Measurements from ENCODE around the gene ANO7. TPM values are rescaled to one million over a fixed set of nuclear protein-coding genes. Genes with fewer than 3 reads are reported as not detected.

The ANO7 gene
- total and polyA plus RNA-seq, 2 of the 13 experiments (the other 11 are each of a cell fraction or from before 2014, with no cell fraction given), result 4.1 to 4.9 TPM

- H3K36me3 ChIP-seq (replicated peaks in 1 of 2; ENCODE audit: control insufficient read depth in 1 of 2, insufficient read depth in 2 of 2, low read length in 2 of 2), result no peaks in the 10 kb centered on the region
- H3K4me2 ChIP-seq (ENCODE audit: low read depth, low read length), result no peak overlapping the region
- peaks cover 21% of the 10 kb centered on the region for H3K4me1 ChIP-seq (ENCODE audit: insufficient read depth, low read length)
- TF ChIP-seq ZNF33A (CRISPR knock-in tag; IDR thresholded peaks at IDR 0.05; ENCODE audit: borderline replicate concordance) (no peak), NFE2L1 (CRISPR knock-in tag; IDR thresholded peaks at IDR 0.05; ENCODE audit: borderline replicate concordance) (no peak), PLSCR1 (CRISPR knock-in tag; IDR thresholded peaks at IDR 0.05; ENCODE audit: borderline replicate concordance) (no peak), TP53 (CRISPR knock-in tag; conservative IDR thresholded peaks at IDR 0.05) (no peak), ZNF709 (CRISPR knock-in tag; IDR thresholded peaks at IDR 0.05) (no peak), ZNF713 (CRISPR knock-in tag; IDR thresholded peaks at IDR 0.05) (no peak), ZNF263 (CRISPR knock-in tag; IDR thresholded peaks at IDR 0.05) (0 out of 2 replicates have a peak, but pooled peaks have one; percentile 16), PPARG (CRISPR knock-in tag; conservative IDR thresholded peaks at IDR 0.05) (no peak), MTA1 (CRISPR knock-in tag; IDR thresholded peaks at IDR 0.05; ENCODE audit: borderline replicate concordance) (0 out of 2 replicates have a peak, but pooled peaks have one; percentile 33), ZNF138 (CRISPR knock-in tag; IDR thresholded peaks at IDR 0.05; ENCODE audit: low read depth) (no peak), NFYB (CRISPR knock-in tag; IDR thresholded peaks at IDR 0.05) (no peak), ZNF644 (CRISPR knock-in tag; IDR thresholded peaks at IDR 0.05; ENCODE audit: low read depth) (no peak), NCOA1 (CRISPR knock-in tag; IDR thresholded peaks at IDR 0.05) (no peak), JUND (CRISPR knock-in tag; IDR thresholded peaks at IDR 0.05) (no peak)
- TF ChIP-seq, protein P1, sequence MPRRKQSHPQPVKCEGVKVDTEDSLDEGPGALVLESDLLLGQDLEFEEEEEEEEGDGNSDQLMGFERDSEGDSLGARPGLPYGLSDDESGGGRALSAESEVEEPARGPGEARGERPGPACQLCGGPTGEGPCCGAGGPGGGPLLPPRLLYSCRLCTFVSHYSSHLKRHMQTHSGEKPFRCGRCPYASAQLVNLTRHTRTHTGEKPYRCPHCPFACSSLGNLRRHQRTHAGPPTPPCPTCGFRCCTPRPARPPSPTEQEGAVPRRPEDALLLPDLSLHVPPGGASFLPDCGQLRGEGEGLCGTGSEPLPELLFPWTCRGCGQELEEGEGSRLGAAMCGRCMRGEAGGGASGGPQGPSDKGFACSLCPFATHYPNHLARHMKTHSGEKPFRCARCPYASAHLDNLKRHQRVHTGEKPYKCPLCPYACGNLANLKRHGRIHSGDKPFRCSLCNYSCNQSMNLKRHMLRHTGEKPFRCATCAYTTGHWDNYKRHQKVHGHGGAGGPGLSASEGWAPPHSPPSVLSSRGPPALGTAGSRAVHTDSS (CRISPR knock-in tag; conservative IDR thresholded peaks at IDR 0.05), result no peak
- TF ChIP-seq, protein P2, sequence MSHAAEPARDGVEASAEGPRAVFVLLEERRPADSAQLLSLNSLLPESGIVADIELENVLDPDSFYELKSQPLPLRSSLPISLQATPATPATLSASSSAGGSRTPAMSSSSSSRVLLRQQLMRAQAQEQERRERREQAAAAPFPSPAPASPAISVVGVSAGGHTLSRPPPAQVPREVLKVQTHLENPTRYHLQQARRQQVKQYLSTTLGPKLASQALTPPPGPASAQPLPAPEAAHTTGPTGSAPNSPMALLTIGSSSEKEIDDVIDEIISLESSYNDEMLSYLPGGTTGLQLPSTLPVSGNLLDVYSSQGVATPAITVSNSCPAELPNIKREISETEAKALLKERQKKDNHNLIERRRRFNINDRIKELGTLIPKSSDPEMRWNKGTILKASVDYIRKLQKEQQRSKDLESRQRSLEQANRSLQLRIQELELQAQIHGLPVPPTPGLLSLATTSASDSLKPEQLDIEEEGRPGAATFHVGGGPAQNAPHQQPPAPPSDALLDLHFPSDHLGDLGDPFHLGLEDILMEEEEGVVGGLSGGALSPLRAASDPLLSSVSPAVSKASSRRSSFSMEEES (CRISPR knock-in tag; IDR thresholded peaks at IDR 0.05), result no peak
- TF ChIP-seq, protein P3, sequence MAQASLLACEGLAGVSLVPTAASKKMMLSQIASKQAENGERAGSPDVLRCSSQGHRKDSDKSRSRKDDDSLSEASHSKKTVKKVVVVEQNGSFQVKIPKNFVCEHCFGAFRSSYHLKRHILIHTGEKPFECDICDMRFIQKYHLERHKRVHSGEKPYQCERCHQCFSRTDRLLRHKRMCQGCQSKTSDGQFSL (CRISPR knock-in tag; IDR thresholded peaks at IDR 0.05), result no peak
- TF ChIP-seq, protein P4, sequence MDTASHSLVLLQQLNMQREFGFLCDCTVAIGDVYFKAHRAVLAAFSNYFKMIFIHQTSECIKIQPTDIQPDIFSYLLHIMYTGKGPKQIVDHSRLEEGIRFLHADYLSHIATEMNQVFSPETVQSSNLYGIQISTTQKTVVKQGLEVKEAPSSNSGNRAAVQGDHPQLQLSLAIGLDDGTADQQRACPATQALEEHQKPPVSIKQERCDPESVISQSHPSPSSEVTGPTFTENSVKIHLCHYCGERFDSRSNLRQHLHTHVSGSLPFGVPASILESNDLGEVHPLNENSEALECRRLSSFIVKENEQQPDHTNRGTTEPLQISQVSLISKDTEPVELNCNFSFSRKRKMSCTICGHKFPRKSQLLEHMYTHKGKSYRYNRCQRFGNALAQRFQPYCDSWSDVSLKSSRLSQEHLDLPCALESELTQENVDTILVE (CRISPR knock-in tag; IDR thresholded peaks at IDR 0.05), result no peak
- DNase-seq (ENCODE audit: low spot score) (no peak), ATAC-seq (peak; percentile 14), FAIRE-seq (no peak)
- no peaks in the 10 kb centered on the region for H4K20me1 ChIP-seq (ENCODE audit: insufficient read depth, low read length)
- BruUV-seq (replicated peaks), result no TSS peak
- no peak overlapping the region for H2AFZ ChIP-seq (ENCODE audit: low read length)
- intact Hi-C loops (cut with micrococcal nuclease; ENCODE audit: unreplicated experiment) (no loop called here), in situ Hi-C loops (cut with HindIII; ENCODE audit: extremely low pct_ligation_motif_present, low pct_unique_long_range_greater_than_20kb) (loop anchor here (25.0 kb wide), 1 partner anchor 642 kb away; the partner anchor contains the start of genes ANKMY1, DUSP28 and RNPEPL1)
- no peak overlapping the region for H3K9ac ChIP-seq (ENCODE audit: insufficient read depth, low read depth, low read length)
- H3K4me3 ChIP-seq (replicated peaks in 1 of 3; ENCODE audit: insufficient read depth in 1 of 3, low read depth in 2 of 3, low read length in 3 of 3), result no peak overlapping the region
- no peaks in the 10 kb centered on the region for H3K79me2 ChIP-seq (ENCODE audit: insufficient read depth, low read length)
- no peak overlapping the region for H3K27ac ChIP-seq (ENCODE audit: extremely low read length, insufficient read depth, low read length)
- ChIA-PET POLR2A (no interaction called here), CTCF (ENCODE audit: low intra/inter-chr PET ratio, low total read pairs) (no interaction called here)
- no peaks in the 10 kb centered on the region for H3K9me3 ChIP-seq (ENCODE audit: low read length)
- peaks cover 14 to 48% of the 10 kb centered on the region in 2 experiments for H3K27me3 ChIP-seq (ENCODE audit: control insufficient read depth in 1 of 2, insufficient read depth in 2 of 2, low read length in 2 of 2)
- WGBS (ENCODE audit: low lambda C conversion rate), result 40% methylated on average over 6 of the region's 10 CpGs
Observed at GRCh38 chr2:241204010-241204384, 15.5 kb downstream of the ANO7 start.
